ENCODE results near the gene CPN2. TPM values are rescaled to one million over a fixed set of nuclear protein-coding genes. Genes with fewer than 3 reads are reported as not detected.

Gene CPN2
- total and polyA plus RNA-seq, 9 donors = 0.04 to 0.21 (median 0.07) TPM; not detected in 3

- H3K4me1 ChIP-seq (ENCODE audit: control insufficient read depth, insufficient read depth, low read length) = peaks cover 40% of the 10 kb centered on the region
- no peak for DNase-seq
- H3K9me3 ChIP-seq (replicated peaks; ENCODE audit: control insufficient read depth, low read depth, low read length) = no peaks in the 10 kb centered on the region
- 45% methylated on average over 12 of the region's 15 CpGs for WGBS (ENCODE audit: insufficient coverage)
- no peaks in the 10 kb centered on the region for H3K36me3 ChIP-seq (ENCODE audit: control insufficient read depth, insufficient read depth, low read length)
- no peak overlapping the region for H3K4me3 ChIP-seq (ENCODE audit: low read length)
- no peak overlapping the region for H3K27ac ChIP-seq (ENCODE audit: low read length)
- peaks cover 30% of the 10 kb centered on the region for H3K27me3 ChIP-seq (ENCODE audit: control insufficient read depth, insufficient read depth, low read length)
Observed at GRCh38 chr3:194325424-194326153, 25.5 kb downstream of the CPN2 start.

GRCh38 chr3:194324823-194325327 lies 26.3 kb downstream of the CPN2 start:
- WGBS (ENCODE audit: insufficient coverage) = 100% methylated on average over 3 of the region's 3 CpGs
- Histone ChIP-seq H3K27ac (ENCODE audit: low read length) (no peak overlapping the region), H3K4me1 (ENCODE audit: control insufficient read depth, insufficient read depth, low read length) (peaks cover 33% of the 10 kb centered on the region), H3K9me3 (replicated peaks; ENCODE audit: control insufficient read depth, low read depth, low read length) (no peaks in the 10 kb centered on the region), H3K36me3 (ENCODE audit: control insufficient read depth, insufficient read depth, low read length) (no peaks in the 10 kb centered on the region), H3K27me3 (ENCODE audit: control insufficient read depth, insufficient read depth, low read length) (peaks cover 30% of the 10 kb centered on the region), H3K4me3 (ENCODE audit: low read length) (no peak overlapping the region)
- no peak for DNase-seq

- WGBS (ENCODE audit: insufficient coverage) = 10% methylated on average over 36 of the region's 39 CpGs
- H3K4me3 ChIP-seq (ENCODE audit: low read length) = peak overlapping the region; percentile 25
- peak; percentile 79 for DNase-seq
- peaks cover 4% of the 10 kb centered on the region for H3K9me3 ChIP-seq (replicated peaks; ENCODE audit: control insufficient read depth, low read depth, low read length)
- H3K27ac ChIP-seq (ENCODE audit: low read length) = peak overlapping the region; percentile 75
- H3K4me1 ChIP-seq (ENCODE audit: control insufficient read depth, insufficient read depth, low read length) = peaks cover 25% of the 10 kb centered on the region
- H3K36me3 ChIP-seq (ENCODE audit: control insufficient read depth, insufficient read depth, low read length) = no peaks in the 10 kb centered on the region
- H3K27me3 ChIP-seq (ENCODE audit: control insufficient read depth, insufficient read depth, low read length) = peaks cover 32% of the 10 kb centered on the region
Observed at GRCh38 chr3:194323785-194324735, 27.1 kb downstream of the CPN2 start.

GRCh38 chr3:194322678-194323211 lies 28.4 kb downstream of the CPN2 start:
- WGBS (ENCODE audit: insufficient coverage) = 71% methylated on average over 14 of the region's 18 CpGs
- no peak overlapping the region for H3K27ac ChIP-seq (ENCODE audit: low read length)

GRCh38 chr3:194321693-194322640 lies 29.2 kb downstream of the CPN2 start:
- no peak for DNase-seq
- WGBS (ENCODE audit: insufficient coverage) = 81% methylated on average over 19 of the region's 26 CpGs
- Histone ChIP-seq H3K9me3 (replicated peaks; ENCODE audit: control insufficient read depth, low read depth, low read length) (peaks cover 14% of the 10 kb centered on the region), H3K4me1 (ENCODE audit: control insufficient read depth, insufficient read depth, low read length) (peaks cover 9% of the 10 kb centered on the region), H3K27ac (ENCODE audit: low read length) (no peak overlapping the region), H3K36me3 (ENCODE audit: control insufficient read depth, insufficient read depth, low read length) (no peaks in the 10 kb centered on the region), H3K4me3 (ENCODE audit: low read length) (no peak overlapping the region), H3K27me3 (ENCODE audit: control insufficient read depth, insufficient read depth, low read length) (peaks cover 37% of the 10 kb centered on the region)

More at GRCh38 chr3:194322678-194323211, 28.4 kb downstream of the CPN2 start:
- no peak for DNase-seq
- H3K27me3 ChIP-seq (ENCODE audit: control insufficient read depth, insufficient read depth, low read length) = peaks cover 36% of the 10 kb centered on the region
- no peak overlapping the region for H3K4me3 ChIP-seq (ENCODE audit: low read length)
- peaks cover 14% of the 10 kb centered on the region for H3K9me3 ChIP-seq (replicated peaks; ENCODE audit: control insufficient read depth, low read depth, low read length)
- H3K36me3 ChIP-seq (ENCODE audit: control insufficient read depth, insufficient read depth, low read length) = no peaks in the 10 kb centered on the region
- peaks cover 12% of the 10 kb centered on the region for H3K4me1 ChIP-seq (ENCODE audit: control insufficient read depth, insufficient read depth, low read length)

- no peak for DNase-seq
- H3K9me3 ChIP-seq (replicated peaks; ENCODE audit: control insufficient read depth, low read depth, low read length) = peaks cover 14% of the 10 kb centered on the region
- no peak overlapping the region for H3K4me3 ChIP-seq (ENCODE audit: low read length)
- no peak overlapping the region for H3K27ac ChIP-seq (ENCODE audit: low read length)
- H3K36me3 ChIP-seq (ENCODE audit: control insufficient read depth, insufficient read depth, low read length) = no peaks in the 10 kb centered on the region
- 90% methylated on average over 2 of the region's 10 CpGs for WGBS (ENCODE audit: insufficient coverage)
- peaks cover 13% of the 10 kb centered on the region for H3K4me1 ChIP-seq (ENCODE audit: control insufficient read depth, insufficient read depth, low read length)
- H3K27me3 ChIP-seq (ENCODE audit: control insufficient read depth, insufficient read depth, low read length) = peaks cover 45% of the 10 kb centered on the region
Observed at GRCh38 chr3:194320744-194321243, 30.3 kb downstream of the CPN2 start.

- Histone ChIP-seq H3K36me3 (ENCODE audit: control insufficient read depth, insufficient read depth, low read length) (no peaks in the 10 kb centered on the region), H3K4me3 (ENCODE audit: low read length) (no peak overlapping the region), H3K27ac (ENCODE audit: low read length) (no peak overlapping the region), H3K4me1 (ENCODE audit: control insufficient read depth, insufficient read depth, low read length) (peaks cover 18% of the 10 kb centered on the region), H3K27me3 (ENCODE audit: control insufficient read depth, insufficient read depth, low read length) (peaks cover 47% of the 10 kb centered on the region), H3K9me3 (replicated peaks; ENCODE audit: control insufficient read depth, low read depth, low read length) (peaks cover 14% of the 10 kb centered on the region)
- no peak for DNase-seq
- 84% methylated on average over 4 of the region's 5 CpGs for WGBS (ENCODE audit: insufficient coverage)
Observed at GRCh38 chr3:194320100-194320499, 31.0 kb downstream of the CPN2 start.

GRCh38 chr3:194318511-194319161 lies 32.5 kb downstream of the CPN2 start:
- Histone ChIP-seq H3K9me3 (replicated peaks; ENCODE audit: control insufficient read depth, low read depth, low read length) (peaks cover 14% of the 10 kb centered on the region), H3K4me1 (ENCODE audit: control insufficient read depth, insufficient read depth, low read length) (peaks cover 25% of the 10 kb centered on the region), H3K27me3 (ENCODE audit: control insufficient read depth, insufficient read depth, low read length) (peaks cover 59% of the 10 kb centered on the region), H3K36me3 (ENCODE audit: control insufficient read depth, insufficient read depth, low read length) (no peaks in the 10 kb centered on the region), H3K4me3 (ENCODE audit: low read length) (no peak overlapping the region), H3K27ac (ENCODE audit: low read length) (no peak overlapping the region)
- no peak for DNase-seq
- 93% methylated on average over 3 of the region's 3 CpGs for WGBS (ENCODE audit: insufficient coverage)

GRCh38 chr3:194316918-194317317 lies 34.2 kb downstream of the CPN2 start:
- Histone ChIP-seq H3K9me3 (replicated peaks; ENCODE audit: control insufficient read depth, low read depth, low read length) (peaks cover 14% of the 10 kb centered on the region), H3K27ac (ENCODE audit: low read length) (no peak overlapping the region), H3K36me3 (ENCODE audit: control insufficient read depth, insufficient read depth, low read length) (no peaks in the 10 kb centered on the region), H3K4me3 (ENCODE audit: low read length) (no peak overlapping the region), H3K4me1 (ENCODE audit: control insufficient read depth, insufficient read depth, low read length) (peaks cover 38% of the 10 kb centered on the region), H3K27me3 (ENCODE audit: control insufficient read depth, insufficient read depth, low read length) (peaks cover 67% of the 10 kb centered on the region)
- WGBS (ENCODE audit: insufficient coverage) = 93% methylated on average over 4 of the region's 6 CpGs
- DNase-seq = no peak

Data from muscle of leg (tissue), 11 donors.